ENCODE data around the gene HCRTR1.

HCRTR1 gene

GRCh38 chr1:31600641-31601040, 16.8 kb upstream of the HCRTR1 start:
- FAIRE-seq, result no peak

- FAIRE-seq, result no peak
Observed at GRCh38 chr1:31602081-31602480, 15.4 kb upstream of the HCRTR1 start.

- FAIRE-seq, result no peak
Observed at GRCh38 chr1:31605908-31606427, 11.5 kb upstream of the HCRTR1 start.

- no peak for FAIRE-seq
Observed at GRCh38 chr1:31607360-31607759, 10.1 kb upstream of the HCRTR1 start.

GRCh38 chr1:31609514-31610118, 7.9 kb upstream of the HCRTR1 start:
- FAIRE-seq, result no peak

GRCh38 chr1:31614414-31615005, 3.0 kb upstream of the HCRTR1 start:
- no peak for FAIRE-seq

GRCh38 chr1:31615414-31615813, 2.1 kb upstream of the HCRTR1 start:
- no peak for FAIRE-seq

GRCh38 chr1:31615939-31616338, 1.6 kb upstream of the HCRTR1 start:
- FAIRE-seq, result no peak

GRCh38 chr1:31617916-31618746, 642 bp downstream of the HCRTR1 start:
- no peak for FAIRE-seq

GRCh38 chr1:31618916-31619846, 1.7 kb downstream of the HCRTR1 start:
- FAIRE-seq, result no peak

GRCh38 chr1:31620631-31621497, 3.4 kb downstream of the HCRTR1 start:
- no peak for FAIRE-seq

GRCh38 chr1:31621498-31621820, 4.0 kb downstream of the HCRTR1 start:
- no peak for FAIRE-seq

GRCh38 chr1:31621847-31622730, 4.6 kb downstream of the HCRTR1 start:
- no peak for FAIRE-seq

GRCh38 chr1:31623365-31623764, 5.9 kb downstream of the HCRTR1 start:
- FAIRE-seq, result no peak

GRCh38 chr1:31624309-31624708, 6.8 kb downstream of the HCRTR1 start:
- no peak for FAIRE-seq

GRCh38 chr1:31624731-31625514, 7.4 kb downstream of the HCRTR1 start:
- FAIRE-seq, result no peak

- no peak for FAIRE-seq
Observed at GRCh38 chr1:31625561-31626222, 8.2 kb downstream of the HCRTR1 start.

GRCh38 chr1:31626223-31627207, 9.0 kb downstream of the HCRTR1 start:
- no peak for FAIRE-seq
